HCT116 (cell line): ENCODE measurements around the gene C4orf50.

Source experiments
- EZH2 ChIP-seq: fragments of 200-600 bp; sonication (generic); IDR thresholded peaks from 2 replicates; pipeline ENCODE4 v1.6.1; 2017; ENCODE audit warnings: antibody characterized with exemption, mixed run types
- TF ChIP-seq, protein P1 (sequence below), 3 experiments: fragments of 200-600 bp in 1 of 3; sonication (generic) in 1 of 3; IDR thresholded peaks in 2 of 3; conservative IDR thresholded peaks in 1 of 3; 2 replicates each; pipeline ENCODE4 v1.5.1; 2012 to 2017; ENCODE audit warnings: low read depth in 2 of 3, low read length in 2 of 3, antibody characterized with exemption in 1 of 3, borderline replicate concordance in 1 of 3, control low read depth in 1 of 3, mild to moderate bottlenecking in 1 of 3, mixed read lengths in 1 of 3, mixed run types in 1 of 3, moderate library complexity in 1 of 3; ENCODE audit not compliant: insufficient read depth in 1 of 3
- TF ChIP-seq, protein P2 (sequence below): IDR thresholded peaks from 2 replicates; pipeline ENCODE4 v1.6.1; 2012

DNA sequence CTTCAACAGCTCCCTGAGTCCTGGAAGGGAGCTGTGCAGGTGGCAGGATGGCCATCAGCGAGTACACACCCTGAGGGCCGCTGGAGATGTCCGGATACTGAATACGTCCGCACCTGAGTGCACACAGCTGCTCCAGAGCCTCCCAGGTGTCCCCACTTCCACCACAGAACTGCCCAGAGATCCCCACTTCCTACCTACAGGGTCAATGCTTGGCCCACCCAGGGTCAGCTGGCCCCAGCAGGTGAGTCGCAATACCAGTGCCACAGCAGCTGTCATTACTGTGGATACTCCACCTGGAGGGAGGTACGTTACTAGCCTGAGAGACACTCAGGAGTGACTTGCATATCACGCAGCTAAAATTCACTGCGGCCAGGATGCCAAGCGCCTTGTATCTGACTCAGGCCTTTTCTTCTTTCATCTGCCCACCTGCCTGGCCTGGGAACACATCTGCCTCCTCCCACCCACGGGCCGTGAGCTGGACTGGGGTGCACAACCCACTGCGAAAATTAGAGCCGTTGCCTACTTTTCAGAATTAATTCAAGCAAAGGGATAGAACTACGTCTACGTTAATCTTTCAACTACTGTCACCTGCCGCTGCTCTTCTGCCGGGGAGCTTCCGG is 9.4 kb downstream of the C4orf50 start:
- TF ChIP-seq, protein P1, sequence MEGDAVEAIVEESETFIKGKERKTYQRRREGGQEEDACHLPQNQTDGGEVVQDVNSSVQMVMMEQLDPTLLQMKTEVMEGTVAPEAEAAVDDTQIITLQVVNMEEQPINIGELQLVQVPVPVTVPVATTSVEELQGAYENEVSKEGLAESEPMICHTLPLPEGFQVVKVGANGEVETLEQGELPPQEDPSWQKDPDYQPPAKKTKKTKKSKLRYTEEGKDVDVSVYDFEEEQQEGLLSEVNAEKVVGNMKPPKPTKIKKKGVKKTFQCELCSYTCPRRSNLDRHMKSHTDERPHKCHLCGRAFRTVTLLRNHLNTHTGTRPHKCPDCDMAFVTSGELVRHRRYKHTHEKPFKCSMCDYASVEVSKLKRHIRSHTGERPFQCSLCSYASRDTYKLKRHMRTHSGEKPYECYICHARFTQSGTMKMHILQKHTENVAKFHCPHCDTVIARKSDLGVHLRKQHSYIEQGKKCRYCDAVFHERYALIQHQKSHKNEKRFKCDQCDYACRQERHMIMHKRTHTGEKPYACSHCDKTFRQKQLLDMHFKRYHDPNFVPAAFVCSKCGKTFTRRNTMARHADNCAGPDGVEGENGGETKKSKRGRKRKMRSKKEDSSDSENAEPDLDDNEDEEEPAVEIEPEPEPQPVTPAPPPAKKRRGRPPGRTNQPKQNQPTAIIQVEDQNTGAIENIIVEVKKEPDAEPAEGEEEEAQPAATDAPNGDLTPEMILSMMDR (IDR thresholded peaks at IDR 0.05 in 2 of 3, conservative IDR thresholded peaks at IDR 0.05 in 1 of 3; ENCODE audit: borderline replicate concordance in 1 of 3, insufficient read depth in 1 of 3, low read depth in 2 of 3, low read length in 2 of 3), result no peak
- TF ChIP-seq, protein P2, sequence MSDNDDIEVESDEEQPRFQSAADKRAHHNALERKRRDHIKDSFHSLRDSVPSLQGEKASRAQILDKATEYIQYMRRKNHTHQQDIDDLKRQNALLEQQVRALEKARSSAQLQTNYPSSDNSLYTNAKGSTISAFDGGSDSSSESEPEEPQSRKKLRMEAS, result no peak
- no peak for TF ChIP-seq EZH2
